GM18498 (cell line): ENCODE results near the gene MTA3.
"Not testable (repeated sequence)": the region's sequence is repeated elsewhere in the genome, so short reads cannot be mapped to it uniquely, and the experiment has no call there.

Experiments
- ATAC-seq: cut with Tn5 transposase; IDR thresholded peaks from one replicate; pipeline ENCODE4 v1.9.1; 2021; ENCODE audit warnings: mild to moderate bottlenecking, moderate library complexity; ENCODE audit not compliant: unreplicated experiment

Gene MTA3

DNA sequence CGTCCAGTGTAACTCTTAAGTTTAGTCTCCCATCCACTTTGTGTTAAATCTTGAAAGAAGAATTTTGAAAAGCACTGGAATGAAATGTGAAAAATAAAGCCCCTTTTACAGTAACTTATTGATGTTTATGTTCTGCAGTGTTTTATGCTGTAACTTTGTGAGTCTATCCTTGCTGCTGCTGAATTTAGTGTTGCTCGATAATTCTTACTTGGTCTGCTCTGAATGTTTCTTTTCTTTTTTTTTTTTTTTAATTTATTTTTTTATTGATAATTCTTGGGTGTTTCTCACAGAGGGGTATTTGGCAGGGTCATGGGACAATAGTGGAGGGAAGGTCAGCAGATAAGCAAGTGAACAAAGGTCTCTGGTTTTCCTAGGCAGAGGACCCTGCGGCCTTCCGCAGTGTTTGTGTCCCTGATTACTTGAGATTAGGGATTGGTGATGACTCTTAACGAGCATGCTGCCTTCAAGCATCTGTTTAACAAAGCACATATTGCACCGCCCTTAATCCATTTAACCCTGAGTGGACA, 36.0 kb downstream of the MTA3 start:
- ATAC-seq: not testable (repeated sequence)

DNA sequence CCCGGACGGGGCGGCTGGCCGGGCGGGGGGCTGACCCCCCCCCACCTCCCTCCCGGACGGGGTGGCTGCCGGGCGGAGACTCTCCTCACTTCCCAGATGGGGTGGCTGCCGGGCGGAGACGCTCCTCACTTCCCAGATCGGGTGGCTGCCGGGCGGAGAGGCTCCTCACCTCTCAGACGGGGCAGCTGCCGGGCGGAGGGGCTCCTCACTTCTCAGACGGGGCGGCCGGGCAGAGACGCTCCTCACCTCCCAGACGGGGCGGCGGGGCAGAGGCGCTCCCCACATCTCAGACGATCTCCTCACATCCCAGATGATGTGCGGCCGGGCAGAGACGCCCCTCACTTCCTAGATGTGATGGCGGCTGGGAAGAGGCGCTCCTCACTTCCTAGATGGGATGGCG, 37.7 kb downstream of the MTA3 start:
- ATAC-seq: not testable (repeated sequence)

DNA sequence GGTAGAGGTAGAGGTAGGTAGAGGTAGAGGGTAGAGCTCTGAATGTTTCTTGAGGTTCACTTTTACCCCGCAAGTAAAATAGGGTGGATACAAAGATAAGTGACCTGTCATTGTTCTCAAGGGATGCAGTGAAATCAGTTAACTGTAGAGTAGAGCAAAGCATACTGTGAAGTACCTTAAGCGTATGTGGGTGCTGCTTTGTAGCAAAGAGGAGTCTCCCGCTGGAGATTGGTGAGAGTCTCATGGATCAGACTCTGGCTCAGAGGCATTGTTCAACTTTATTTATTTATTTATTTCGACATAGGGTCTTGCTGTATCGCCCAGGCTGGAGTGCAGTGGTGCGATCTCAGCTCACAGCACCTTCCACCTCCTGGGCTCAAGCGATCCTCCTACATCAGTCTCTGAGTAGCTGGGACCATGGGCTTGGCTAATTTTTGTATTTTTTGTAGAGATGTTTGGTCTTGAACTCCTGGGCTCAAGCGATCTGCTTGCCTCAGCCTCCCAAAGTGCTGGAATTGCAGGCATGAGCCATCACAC, 38.7 kb downstream of the MTA3 start:
- no peak for ATAC-seq

DNA sequence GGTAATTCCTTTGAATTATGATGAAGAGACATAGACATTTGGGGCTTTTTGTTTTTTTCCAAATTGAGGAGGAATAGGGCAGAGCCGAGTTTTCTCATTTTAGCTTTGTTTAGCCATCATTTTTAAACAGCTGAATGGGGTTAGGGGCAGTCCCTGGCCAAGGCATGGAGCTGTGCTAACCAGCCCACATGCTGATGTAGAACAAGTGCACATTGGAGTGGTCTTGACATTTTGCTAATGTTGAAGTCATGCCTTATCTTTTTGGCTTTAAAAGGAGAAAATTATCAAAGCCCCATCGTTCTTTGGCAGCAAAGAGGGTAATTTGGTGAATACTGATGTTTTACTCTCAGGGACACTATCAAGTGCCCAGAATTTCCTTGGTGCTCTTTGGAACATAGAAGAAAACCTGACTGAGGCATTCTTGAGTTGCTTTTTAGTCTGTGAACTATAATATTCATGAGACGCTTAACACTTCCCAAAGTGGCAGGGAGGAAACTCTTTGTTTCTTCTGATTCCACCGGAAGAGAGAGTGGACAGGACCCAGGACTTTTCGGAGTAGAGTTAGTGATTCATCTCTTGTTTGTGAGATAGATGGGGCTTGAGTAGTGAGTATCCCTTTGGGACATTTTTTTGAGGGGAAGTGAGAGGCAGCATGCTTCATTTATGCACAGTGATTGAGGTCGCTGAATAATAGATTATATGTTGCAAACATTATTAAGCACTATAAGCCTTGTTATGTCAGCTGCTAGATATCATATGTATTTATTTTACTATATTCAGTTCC, 45.0 kb downstream of the MTA3 start:
- ATAC-seq: no peak

DNA sequence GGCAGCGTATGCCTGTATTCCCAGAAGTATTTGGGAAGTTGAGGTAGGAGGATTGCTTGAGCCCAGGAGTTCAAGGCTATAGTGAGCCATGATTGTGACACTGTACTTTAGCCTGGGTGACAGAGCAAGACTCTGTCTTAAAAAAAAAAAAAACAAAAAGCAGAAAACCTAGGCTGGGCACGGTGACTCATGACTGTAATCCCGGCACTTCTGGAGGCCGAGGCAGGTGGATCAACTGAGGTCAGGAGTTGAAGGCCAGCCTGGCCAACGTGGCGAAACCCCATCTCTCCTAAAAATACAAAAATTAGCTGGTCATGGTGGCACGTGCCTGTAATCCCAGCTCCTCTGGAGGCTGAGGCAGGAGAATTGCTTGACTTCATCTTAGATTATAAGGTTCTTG, 46.4 kb downstream of the MTA3 start:
- ATAC-seq: no peak

DNA sequence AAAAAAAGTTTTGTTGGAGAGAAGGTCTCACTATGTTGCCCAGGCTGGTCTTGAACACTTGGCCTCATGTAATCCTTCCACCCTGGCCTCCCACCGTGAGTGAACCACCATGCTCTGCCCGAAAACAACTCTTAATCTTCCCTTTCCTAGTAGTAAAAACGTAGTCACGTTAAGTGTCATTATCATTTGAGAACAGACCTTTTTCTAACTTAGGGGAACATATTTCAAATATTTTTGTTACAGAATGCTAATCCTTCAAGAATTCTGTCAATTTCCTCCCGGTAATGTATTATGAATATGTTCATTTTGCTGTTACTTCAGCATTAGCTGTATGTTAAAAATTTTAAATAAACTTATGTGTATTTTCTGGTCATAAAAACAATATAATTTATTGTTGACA, 49.7 kb downstream of the MTA3 start:
- no peak for ATAC-seq

DNA sequence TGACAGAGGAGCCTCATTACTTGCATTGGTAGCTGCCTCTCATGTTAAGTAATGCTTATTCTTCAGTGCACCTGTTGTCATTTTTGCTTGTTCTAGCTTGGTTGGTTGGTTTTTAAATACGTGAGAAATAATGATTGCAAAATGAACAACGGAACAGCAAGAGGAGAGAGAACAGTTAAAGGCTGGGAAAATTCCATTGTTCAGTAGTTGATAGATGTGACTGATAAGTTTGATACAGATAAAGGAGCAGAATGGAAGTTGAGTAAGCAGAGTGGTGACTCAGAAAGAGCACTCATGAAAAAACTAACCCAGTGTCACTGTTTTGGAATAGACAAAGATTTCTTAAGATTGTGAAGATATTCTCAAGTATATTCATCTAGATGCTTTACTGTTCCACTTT, 50.5 kb downstream of the MTA3 start:
- no peak for ATAC-seq

DNA sequence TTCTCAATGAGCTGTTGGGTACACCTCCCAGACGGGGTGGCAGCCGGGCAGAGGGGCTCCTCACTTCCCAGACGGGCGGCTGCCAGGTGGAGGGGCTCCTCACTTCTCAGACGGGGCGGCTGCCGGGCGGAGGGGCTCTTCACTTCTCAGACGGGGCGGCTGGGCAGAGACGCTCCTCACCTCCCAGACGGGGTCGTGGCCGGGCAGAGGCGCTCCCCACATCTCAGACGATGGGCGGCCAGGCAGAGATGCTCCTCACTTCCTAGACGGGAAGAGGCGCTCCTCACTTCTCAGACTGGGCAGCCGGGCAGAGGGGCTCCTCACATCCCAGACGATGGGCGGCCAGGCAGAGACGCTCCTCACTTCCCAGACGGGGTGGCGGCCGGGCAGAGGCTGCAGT, 53.2 kb downstream of the MTA3 start:
- ATAC-seq: not testable (repeated sequence)

DNA sequence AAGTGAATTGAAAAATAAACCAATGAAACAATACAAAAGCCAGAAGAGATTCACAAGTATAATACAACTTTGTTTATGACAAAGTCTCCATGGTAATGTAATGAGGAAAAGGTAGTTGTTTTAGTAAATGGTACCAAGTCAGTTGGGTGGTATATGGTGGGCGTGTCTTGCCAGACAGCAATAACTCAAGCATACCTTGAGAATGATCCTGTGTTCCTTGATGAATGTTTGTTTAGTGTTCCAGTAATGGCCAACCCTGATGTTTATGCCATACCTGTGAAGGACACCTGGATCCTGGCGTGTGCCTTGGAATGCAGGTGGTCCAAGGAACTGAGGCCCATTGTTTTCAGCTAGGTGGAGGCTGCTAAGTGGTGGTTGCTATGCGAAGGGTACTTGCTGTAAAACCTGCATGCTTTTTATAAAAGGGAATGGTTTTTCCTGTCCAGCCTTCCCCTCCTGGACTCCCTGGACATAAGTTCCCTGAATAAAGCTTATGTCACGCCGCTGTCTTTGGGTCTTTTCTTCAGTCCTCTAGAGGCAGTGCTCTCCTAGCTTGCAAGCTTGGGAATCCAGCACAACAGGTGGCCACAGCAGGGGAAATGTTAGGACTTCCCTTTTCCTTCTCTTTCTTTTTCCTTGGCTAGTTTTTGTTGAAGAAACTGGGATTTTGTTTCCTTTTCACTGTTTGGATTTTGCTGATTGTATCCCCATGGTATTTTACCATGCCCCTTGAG, 54.7 kb downstream of the MTA3 start:
- no peak for ATAC-seq

DNA sequence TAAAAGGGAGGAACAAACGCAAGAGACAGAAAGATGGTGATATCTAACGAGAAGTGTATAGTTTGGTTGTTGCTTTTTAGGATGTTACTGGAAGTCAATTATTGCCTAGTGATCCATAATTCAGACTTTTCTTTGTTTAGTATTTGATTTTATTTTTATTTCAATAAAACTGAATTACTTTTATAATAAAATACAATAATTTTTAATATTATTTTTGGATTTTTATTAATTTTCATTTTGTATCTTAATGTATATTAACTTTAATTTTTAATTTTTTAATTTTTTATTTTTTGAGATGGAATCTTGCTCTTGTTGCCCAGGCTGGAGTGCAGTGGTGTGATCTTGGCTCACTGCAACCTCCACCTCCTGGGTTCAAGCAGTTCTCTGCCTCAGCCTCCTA, 55.6 kb downstream of the MTA3 start:
- ATAC-seq: no peak

DNA sequence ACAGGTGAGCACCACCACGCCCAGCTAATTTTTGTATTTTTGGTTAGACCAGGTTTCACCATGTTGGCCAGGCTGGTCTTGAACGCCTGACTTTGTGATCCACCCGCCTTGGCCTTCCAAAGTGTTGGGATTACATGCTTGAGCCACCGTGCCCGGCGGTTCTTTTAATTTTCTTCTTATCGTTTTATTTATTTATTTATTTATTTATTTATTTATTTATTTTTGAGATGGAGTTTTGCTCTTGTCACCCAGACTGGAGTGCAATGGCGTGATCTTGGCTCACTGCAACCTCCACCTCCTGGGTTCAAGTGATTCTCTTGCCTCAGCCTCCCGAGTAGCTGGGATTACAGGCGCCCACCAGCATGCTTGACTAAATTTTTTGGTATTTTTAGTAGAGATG, 59.6 kb downstream of the MTA3 start:
- not testable (repeated sequence) for ATAC-seq

DNA sequence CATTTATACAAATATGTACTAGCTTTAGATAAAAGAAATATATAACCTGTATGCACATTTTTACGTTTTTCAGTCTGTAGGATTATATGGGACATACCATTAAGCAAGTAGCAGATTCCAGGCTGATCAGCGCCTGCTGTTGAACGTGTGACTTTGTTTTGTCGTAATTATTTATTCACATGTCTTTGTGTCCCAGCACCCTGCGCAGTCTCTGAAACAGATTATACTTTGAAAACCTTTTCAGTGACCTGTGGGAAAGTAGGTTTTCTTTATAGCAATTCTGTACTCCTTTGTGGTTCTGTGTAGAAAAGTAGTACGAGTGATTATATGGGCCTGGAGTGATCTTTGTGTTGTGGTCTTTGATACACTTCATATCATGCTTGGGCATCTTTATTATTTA, 68.5 kb downstream of the MTA3 start:
- no peak for ATAC-seq

DNA sequence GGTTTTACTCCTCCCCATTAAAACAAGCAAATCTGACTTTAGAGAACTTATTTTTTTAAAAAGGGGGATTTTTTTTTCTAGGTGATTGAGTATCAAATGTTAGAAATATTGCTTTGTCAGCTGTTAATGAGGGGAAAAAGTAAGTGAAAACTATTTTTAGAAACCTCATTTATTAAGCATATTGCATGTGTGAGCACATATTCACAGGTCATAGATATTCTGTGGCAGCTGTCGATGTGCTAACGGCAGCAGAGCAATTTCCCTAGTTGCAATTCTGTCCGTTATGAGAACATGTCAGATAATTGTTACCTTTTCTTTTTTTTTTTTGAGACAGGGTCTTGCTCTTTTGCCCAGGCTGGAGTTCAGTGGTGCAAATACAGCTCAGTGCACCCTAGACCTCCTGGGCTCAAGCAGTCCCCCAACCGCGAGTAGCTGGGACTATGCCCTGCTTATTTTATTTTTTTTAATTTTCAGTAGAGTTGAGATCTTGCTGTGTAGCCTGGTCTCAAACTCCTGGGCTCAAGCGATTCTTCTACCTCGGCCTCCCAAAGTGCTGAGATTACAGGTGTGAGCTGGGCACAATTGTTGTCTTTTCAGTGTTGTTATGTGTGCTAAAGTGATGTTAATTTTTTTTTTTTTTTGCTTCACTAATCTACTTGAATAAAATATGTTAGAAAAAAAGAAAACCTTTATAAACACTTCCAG, 69.8 kb downstream of the MTA3 start:
- ATAC-seq: no peak

DNA sequence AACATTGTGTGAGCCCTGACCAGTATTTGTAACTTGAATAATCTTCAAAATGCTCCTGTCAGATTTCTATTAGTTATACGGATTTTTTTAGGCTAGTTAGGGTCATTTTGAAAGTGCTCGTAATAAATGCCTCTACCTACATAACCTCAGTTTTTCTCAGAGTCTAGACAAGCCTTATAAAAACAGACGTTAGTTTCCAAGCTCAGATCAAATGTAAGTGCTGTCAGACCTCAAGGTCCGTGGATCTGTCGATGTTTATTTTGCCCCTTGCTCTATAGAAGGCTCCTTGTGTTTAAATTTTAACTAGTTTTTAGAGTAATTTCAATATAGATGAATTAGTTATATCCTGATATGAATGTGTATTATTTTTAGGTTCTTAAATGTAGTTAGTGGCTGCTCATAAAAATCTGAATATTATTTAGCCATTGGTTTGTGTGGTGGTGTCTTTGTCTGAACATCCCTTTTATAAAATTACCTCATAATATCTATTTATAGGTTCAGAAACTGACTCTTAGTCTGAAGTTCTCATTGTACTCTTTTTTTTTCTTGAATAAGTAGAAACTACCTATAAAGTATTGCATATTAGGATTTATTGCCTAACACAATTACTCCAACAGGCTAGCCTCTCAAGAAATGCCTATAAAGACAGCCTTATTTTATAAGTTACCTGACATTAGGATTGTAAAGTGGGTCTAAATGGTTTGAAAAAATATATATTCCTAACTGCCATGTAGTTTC, 71.1 kb downstream of the MTA3 start:
- no peak for ATAC-seq

DNA sequence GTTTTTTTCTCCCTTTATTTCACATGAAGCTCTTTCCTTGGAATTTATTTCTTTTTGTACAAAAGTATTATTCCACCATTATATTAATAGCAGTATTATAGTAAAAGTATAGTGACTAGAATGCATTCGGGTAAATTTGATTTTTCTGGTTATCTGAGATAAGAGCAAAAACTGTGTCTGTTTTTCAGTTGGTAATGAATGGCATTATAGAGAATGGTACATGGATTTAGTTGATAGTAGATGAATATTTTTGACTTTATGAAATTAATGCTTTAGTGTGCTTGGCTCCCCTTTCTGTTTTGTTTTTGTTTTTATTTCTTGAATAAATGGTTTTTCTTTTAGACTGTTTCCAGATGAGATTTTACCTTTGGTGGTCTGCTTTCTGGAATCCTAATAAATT, 71.8 kb downstream of the MTA3 start:
- ATAC-seq: no peak

DNA sequence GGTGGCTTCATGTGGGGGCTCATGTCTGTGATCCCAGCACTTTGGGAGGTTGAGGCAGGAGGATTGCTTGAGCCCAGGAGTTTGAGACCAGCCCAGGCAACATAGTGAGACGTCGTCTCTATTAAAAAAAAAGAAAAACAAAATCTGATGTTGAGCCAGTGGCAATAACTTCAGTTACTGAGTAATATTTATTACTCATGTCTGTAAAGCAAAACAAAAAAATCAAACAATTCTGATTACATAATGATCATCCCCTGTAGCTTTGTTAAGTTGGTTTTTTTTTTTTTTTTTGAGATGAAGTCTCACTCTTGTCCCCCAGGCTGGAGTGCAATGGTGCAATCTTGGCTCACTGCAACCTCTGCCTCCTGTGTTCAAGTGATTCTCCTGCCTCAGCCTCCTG, 73.9 kb downstream of the MTA3 start:
- ATAC-seq: not testable (repeated sequence)

DNA sequence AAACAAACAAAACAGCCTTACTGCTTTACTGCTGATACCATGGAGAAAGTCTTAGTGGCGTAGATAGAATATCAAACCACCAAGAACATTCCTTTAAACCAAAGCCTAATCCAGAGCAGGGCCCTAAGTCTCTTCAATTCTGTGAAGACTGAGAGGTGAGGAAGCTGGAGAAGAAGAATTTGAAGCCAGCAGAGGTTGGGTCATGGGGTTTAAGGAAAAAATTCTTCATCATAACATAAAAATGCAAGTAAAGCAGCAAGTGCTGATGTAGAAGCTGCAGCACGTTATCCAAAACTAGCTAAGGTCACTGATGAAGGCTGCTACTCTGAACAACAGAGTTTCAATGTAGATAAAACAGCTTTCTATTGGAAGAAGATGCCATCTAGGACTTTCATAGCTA, 77.1 kb downstream of the MTA3 start:
- ATAC-seq: no peak

DNA sequence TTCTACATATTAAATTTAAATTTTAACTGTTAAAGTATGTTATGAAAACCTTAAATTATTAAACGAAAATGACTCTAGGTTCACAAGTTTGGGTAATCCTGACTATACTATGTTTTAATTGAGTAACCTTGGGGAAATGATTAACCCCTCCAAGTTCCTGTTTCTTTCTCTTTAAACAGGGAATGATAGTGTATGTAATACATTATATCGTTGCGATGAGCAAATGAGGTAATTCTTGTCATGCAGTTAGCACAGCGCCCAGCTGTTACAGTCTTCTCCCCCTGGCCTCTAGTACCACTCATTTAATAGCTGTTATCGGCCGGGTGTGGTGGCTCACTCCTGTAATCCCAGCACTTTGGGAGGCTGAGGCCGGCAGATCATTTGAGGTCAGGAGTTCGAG, 80.4 kb downstream of the MTA3 start:
- ATAC-seq: no peak

DNA sequence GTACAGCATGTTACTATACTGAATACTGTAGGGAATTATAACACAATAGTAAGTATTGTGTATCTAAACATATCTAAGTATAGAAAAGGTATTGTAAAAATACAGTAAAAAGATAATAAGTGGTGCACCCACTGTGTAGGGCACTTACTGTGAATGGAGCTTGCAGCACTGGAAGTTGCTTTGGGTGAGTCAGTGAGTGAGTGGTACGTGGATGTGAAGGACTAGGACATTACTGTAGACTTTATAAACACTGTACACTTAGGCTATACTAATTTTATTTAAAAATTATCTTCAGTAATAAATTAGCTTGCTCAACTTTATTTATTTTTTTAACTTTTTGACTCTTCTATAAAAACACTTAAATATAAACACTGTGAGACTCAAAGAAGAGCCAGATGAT, 82.6 kb downstream of the MTA3 start:
- ATAC-seq: no peak

DNA sequence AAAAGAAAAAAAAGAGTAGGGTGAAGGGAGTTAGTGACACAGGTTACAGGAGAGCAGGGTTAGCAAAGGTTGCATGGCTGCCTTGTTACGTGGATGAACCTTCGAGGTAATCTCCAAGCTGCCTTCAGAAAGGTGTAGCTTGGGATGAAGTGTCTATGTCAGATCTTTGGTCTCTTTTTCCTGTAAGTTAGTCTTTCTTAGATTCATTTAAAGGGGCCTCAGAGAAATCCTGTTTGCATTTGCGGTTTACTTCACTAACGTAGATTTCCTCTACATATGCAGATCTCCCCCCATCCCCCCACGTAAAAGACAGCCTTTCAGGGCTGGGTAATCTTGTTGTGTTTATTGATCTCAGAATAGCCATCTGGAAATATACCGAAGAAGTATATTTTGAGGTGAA, 83.7 kb downstream of the MTA3 start:
- ATAC-seq: no peak

DNA sequence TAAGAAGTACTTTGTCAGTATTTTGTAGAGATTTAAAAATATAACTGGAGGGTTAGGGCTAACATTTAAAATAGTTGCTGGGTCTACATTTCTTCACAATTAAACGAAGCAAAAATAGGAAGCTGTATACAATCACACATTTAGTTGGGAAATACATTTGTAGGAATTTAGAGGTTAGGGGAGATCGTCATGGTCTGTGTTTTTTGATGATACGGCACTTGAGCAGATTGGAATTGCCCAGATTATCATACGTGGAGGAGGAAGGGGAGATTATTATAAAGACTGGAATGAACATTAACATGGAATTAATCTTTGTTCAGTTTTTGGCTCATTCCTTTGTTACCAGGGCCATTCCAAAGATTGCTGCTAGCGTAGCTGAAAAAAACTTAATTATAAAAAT, 84.6 kb downstream of the MTA3 start:
- no peak for ATAC-seq
